Stimulated activated CD4-positive, alpha-beta T cell treated with anti-CD3 and anti-CD28 coated beads, TNF-alpha, amount 100 ng/mL, for 4 hours (primary cell): ENCODE data around the gene PLPP6.

ENCODE experiments used
- DNase-seq, 3 experiments: peaks; one replicate each; pipeline ENCODE4 v3.0.0-alpha.2; 2020; ENCODE audit warnings: low read depth in 3 of 3

PLPP6 gene

DNA sequence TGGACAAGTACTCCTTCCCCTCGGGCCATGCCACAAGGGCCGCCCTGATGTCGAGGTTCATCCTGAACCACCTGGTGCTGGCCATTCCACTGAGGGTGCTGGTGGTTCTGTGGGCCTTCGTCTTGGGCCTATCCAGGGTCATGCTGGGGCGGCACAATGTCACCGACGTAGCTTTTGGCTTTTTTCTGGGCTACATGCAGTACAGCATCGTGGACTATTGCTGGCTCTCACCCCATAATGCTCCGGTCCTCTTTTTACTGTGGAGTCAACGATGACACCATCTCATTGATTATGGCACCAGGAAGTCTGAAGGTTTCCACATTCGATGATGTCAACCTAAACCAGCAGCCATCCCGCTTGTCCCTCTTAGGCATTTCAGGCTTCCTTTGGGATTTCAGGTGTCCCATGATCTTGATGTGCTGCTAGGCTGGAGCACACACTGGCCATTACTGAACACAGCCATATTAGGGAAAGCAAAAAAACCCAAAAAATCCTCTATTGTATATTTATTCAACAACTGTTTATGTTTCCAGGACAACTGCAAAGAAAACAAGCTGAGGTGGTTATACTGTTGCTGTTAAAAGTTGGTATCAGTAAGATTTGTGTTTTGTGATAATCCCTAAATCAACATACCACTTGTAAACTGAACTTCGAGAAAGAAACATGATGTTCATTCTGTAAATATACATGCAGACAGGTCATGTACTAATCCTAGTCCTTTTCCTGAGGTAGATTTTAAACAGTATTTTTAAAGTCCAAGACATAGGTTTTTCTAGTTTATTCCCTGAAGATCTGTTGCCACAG is 1.1 kb downstream of the PLPP6 start:
- DNase-seq, result no peak

DNA sequence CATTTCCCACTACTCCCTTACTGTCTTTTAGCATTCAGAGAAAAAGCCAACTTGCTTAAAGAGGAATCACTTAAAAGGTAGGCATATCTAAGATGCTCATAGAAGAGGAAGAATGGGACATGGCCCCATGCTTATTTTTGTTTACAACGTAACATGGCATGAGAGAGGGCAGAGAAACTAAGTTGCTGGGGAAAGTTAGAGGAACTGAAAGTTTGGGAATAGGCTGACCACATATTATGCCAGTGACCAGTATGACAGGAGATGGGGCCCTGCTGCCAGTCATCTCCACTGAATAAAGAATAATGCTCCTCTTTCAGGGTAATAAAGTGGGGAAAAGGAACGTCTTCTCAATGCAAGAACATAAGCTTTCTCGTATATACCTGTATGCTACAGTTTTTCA is 1.9 kb downstream of the PLPP6 start:
- no peak for DNase-seq

DNA sequence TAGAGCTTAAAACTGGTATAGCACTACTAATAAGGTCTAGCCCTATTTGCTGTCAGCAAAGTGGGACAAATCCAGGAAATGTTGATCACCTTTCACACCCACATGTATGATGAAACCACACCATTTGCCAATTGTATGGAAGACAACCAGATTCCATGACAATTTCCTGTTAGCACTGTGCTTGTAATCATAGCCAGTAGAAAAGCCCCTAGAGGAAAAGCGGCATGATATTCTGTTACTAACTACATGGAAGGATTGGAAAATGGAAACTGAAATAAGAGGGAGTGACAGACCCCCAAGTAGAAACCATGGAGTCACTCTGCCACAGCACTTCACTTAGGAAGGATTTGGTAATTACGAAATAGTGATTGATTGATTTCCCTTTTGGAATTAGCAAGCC is 3.3 kb downstream of the PLPP6 start:
- no peak for DNase-seq

DNA sequence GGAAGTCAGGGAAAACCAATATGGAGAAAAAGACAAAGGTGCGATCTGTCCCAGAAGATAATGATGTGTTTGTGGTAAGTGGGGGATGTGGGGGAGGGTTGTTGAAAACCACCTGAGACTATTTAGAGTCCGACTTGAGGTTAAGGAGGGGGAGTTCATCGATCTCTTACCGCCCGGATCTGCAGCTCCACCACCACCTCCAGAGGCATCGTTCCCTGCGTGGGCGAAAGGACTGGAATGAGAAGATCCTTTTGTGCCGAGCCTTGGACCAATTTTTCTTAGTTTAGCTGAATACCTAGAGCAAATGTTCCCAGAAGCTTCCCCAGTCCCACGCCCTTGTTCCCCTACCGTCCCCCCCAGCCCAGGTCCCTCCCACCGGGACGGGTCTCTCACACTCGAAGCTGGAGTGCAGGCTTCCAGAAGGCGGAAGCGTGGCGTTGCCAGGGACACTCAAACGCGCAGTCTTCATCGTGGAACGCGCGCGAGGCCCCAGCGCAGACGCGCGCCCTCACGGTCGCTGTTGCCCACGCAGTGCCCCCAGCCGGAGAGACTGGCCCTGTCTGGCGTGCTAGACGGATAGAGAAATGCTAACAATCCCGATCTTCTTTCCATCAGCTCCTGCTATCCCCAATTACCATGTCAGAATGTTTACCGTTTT is 4.1 kb downstream of the PLPP6 start, which contains the start of gene SPATA6L:
Gene SPATA6L (minus strand): TSS at position 439 of the 658 bp plus-strand sequence. CDS start 230 bp downstream, at position 209.
- DNase-seq, result peak in 1 of 3 experiments; percentile 11

DNA sequence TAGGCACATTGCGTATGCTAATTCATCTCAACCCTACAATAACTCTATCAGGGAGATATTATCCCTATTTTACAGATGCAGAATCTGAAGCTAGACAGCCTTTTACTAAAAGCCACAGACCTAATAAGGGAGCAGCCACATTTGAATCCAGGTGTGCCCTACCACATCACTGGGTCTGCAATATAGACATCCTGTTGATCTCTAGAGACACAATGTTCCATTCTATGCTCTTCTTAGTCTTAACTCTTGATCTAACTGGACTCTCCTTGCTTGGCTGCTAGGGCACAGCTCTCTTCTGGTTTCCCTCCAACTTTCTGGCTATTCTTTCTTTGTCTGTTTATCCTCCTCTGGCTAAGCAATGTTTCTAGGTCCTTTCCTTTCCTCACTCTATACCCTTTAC is 5.6 kb downstream of the PLPP6 start:
- DNase-seq, result no peak

DNA sequence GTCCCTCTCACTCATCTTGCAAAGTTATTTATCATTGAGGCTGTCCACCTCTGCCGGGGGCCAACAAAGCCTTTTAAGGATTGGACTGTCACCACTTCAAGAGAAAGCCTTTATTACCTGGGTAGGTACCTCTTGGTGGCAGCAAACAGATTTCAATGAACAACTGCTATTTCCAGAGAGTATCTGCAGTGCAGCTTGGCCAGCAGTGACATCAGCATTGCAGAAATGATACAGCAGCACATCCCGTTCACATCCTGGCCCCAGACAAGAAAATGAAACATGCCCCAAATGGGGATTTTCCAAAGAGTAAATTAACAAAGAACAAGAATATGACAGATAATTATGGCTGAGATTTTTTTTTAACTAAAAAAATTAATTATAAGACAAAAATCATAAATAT is 6.5 kb downstream of the PLPP6 start:
- DNase-seq, result no peak

DNA sequence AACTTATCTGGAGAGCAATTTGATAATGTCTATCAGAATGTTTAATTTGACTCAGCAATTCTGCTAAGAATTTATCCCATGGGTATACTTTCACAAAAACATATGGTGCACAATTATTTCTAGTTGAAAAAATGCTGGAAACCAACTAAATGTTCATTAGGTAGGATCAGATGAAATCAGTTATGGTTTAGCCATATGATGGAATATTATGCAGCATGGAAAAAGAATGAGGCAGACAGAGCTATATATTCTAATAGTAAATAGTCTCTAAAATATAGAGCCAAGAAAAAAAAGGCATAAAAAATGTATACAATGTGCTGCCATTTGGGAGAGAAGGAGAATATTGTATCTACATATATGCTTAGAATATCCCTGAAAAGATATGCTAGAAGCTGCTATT is 7.8 kb downstream of the PLPP6 start:
- DNase-seq, result no peak

DNA sequence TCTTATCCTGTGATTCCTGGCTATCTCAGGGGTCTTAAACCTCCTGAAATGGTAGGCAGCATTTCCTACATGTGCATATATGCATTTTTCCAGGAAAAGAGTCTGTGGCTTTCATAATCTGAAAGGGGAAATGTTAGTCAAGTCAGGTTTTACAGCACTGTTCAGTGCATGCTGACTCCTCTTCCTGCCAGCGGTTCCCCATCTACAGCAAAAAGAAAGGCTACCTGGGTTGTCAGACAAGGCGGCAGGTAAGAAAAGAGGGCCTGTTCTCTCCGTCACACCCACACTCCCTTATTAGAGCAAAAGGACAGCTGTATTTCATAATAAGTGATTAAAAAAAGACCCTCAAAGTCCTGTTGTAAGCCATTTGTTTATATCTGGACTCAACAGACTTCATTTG is 8.5 kb downstream of the PLPP6 start:
- no peak for DNase-seq

DNA sequence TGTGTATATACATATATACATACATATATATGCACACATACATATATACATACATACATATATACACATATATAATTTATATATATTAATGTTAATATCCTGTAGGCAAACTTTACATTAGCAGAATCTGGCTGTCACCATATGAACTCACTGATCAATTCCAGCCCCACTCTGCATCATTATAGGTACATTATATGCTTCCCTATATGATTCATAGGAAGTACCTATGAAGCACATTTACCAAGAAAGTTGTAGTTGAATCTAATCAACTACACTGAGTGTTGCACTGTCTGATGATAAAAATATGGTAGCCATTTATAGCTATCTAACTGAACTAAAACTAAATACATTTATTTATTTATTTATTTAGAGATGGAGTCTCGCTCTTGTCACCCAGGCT is 9.6 kb downstream of the PLPP6 start:
- DNase-seq, result no peak

DNA sequence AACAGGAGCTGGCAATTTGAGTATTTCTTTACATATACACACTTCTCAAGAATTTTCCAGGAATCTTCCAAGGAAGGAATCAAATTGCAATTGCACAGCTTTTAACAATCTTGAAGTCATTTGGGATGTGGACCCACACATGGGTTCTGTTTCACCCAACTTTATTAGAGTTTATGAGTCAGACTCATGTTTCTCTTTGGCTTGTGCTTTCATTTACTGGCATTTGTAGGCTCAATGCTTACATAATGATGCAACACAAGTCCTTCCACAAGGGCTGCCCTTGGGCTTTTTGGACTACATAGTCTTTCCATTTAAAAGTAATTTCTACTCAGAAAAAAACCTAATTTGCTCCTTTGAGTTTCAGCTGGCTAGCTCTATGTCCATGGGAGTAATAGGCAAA is 12.7 kb downstream of the PLPP6 start:
- no peak for DNase-seq

DNA sequence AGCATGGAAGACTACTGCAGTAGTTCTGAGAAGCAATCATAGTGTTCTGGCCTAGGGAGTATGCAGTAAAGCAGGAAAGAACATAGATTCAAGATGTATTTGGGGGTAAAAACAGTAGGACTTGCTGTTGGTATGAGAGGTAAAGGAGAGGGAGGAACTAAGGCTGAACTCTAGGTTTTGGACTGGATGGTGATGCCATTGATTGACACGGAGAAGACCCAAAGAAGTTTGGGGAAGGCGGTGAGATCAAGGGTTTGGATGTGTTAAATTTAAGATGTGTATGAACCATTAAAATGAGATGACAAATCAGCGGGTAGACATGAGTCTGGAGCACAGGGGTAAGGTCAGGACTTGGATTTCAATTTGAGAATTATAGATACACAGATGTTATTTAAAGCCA is 15.3 kb downstream of the PLPP6 start:
- no peak for DNase-seq

DNA sequence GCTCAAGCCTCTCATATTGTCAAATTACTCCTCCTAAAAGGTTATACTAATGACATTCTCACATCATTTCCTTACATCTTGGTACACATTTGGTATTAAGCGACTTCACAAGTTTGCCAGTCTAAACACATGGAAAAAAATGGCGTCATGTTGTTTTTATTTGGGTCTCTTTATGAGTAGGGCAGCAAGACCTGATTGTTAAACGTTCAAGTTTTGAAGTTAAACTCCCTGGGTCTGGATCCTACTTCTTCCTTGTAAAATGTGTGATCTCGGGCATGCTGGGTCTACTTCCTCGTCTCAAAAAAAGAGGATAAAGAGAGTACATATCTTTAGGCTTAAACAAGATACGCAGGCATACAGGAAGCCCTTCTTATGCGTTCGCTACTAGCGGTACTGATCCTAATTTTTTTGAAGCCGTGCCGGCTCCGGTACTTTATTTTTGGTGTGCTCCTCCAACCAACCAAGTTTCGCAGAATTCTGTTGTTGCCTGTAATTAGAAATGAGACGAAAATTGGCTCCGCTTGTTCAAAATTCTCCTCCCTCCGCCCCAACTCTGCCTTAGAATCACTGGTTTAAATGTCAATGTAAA is 16.7 kb downstream of the PLPP6 start:
- DNase-seq, result no peak

DNA sequence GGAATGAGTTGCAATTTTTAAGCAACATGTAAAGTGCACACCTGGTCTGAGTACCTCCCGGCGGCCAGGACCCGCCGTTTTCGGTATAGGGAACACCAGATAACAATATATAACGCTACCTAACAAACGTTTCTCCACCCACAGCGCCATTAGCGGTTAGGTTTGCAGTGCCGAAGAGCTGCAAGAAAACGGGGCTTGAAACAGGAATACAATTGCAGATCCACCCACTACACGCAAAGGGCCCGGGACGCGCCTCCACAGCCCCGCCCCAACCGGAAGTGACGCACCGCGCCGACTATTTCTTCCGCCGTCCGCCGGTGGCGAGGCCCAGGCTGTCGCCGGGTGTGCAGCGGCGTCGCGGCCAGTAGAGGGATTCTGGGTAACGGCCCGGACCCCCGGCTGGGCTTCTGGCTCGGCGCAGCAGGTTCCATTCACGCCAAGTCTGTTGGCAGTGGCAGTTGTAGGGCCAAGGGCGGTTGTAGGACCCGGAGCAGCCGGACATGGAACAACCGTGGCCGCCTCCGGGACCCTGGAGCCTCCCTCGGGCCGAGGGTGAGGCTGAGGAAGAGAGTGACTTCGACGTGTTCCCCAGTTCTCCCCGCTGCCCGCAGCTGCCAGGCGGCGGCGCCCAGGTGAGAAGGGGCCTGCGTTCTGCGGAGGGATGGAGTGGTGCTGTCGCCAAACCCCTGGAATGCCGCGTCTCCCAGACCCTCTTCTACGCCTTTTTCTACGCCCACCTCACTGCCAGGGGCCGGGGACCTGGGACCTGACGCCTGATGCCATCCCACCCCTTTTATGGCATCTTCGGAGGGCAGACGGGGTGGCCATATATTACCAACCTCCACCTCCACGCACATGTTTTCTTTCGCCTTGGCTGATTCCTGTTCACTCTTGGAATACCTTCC is 17.4 kb downstream of the PLPP6 start, which contains the start of gene CDC37L1:
Gene CDC37L1 (plus strand): TSS at position 302 of the 905 bp plus-strand sequence. CDS start 199 bp downstream, at position 501.
- DNase-seq, result peak; percentile 96 to 99 (median 98)

DNA sequence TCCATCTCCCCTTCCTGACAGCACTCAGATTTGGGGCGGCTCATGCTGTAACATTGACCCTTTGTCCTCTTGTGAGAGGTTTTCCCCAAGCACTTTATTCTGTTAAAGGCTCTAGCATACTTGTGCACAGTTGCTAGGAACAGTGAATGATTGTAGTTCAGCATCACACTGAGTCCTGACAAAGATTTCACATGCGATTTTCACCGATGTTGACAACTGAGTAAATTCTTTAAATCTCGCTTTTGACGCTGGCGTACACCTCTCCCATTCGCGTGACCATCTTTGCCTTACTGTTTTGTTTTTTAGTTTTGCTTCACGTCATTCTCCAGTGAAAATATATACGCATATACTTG is 18.1 kb downstream of the PLPP6 start:
- no peak for DNase-seq

DNA sequence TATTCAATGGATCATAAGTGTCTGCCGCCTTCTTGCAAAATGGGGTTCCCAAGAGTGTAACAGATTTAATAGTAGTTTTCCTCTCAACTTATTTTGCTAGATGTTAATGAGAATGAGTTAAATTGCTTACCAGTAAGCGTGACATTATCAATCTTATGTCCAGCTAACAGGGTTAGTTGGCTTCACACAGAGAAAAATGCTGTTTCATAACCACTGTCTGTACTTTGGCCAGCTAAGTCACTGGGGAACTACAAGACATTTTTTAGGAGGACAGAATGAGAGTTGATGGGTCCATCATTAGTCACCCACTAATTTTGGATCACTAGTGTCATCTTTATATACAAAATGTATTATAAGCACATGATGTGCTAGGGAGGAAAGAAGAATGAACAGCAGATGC is 18.7 kb downstream of the PLPP6 start:
- no peak for DNase-seq

DNA sequence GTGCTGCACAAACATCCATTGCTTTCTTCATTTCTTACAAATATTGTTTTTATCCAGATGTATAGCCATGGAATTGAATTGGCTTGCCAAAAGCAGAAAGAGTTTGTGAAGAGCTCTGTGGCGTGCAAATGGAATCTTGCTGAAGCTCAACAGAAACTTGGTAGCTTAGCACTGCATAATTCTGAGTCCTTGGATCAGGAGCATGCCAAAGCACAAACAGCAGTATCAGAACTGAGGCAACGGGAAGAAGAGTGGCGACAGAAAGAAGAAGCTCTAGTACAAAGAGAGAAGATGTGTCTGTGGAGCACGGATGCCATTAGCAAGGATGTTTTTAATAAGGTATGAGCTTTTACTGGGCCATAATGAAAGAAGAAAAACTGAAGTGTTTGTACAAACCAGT is 22.7 kb downstream of the PLPP6 start:
- DNase-seq, result no peak

DNA sequence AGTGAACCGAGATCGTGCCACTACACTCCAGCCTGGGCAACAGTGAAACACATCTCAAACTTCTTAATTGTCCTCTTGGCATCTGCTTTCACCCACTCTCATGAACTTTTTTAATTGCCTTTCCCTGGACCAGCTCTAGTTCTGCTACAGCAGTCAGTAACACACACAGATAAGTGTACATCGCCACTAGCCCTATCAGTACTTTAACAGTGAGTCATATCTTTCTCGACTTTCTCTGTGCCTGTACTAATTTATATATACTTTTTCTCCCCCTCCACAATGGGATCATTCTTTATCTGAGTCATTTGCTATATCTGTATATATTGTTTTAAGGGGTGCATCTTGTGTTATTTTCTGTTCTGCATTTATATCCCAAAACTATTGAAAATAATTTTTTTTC is 24.0 kb downstream of the PLPP6 start:
- no peak for DNase-seq

DNA sequence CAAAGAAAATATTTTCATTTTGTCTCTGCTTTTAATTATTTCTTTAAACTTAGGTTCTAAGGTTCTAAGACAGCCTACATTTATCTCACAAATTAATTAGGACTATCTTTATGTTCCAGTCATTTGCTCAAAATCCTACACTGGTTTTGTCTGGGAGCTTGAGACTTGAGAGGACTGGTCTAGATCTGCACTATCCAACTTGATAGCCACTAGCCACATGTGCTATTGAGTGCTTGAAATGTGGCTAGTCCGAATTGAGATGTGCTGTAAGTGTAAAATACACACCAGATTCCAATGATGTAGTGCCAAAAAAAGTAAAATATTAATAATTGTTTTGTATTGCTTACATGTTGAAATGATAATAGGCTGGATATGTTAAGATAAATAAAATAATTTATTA is 24.5 kb downstream of the PLPP6 start:
- DNase-seq, result no peak

DNA sequence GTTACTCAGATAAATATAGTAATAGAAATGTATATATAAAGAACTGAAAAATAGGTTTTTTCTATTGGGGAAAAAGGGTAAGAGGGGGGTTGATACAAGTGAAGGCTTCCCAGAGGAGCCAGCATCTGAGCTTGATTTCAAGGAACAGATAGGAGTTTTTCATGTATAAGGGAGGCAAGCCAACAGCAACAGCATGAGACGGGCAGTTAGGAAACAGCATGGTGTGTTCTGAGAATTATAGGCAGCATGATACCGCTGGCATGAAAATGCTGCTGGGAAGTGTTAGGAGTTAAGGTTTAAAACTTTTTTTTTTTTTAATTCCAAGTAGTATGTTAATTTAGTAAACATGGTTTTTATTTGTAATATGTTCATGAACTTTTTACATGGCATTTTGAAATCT is 26.9 kb downstream of the PLPP6 start:
- DNase-seq, result no peak

DNA sequence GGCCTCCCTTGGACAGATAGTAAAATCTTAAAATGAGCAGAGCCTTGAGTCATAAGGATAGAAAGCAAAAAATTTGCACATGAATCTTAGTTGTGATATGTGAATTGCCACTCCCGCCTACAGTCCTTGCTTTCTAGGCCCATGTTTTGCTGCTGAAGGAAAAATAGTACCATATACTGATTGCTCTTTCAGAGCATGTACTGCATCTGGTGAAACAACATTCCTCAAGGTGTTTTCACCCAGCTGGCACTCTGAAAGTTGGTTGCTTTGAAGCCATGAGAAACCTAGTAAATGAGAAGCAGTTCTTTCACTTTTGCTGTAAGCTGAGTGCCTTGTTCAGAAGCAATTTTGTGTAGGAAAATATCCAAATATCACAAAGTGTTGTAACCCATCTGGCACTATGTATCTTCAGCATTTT is 27.6 kb downstream of the PLPP6 start:
- no peak for DNase-seq

DNA sequence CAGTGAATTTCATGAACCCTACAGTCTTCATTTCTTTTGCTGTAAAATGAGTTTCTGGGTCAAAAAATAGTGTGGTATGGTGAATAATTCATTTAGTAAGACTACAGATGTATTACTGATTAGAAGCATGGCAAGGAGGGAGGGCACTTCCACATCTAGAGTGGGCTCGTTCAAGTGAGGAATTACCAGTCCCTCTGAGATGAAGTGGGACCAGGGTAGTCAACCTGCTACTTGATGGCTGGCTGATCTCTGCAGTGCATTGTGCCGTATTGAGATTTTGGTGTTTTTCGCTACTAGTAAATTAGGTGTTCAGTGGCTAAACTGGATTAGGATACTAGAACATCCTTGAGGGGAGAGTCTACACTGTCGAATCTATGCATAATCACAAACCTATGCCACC is 28.1 kb downstream of the PLPP6 start:
- DNase-seq, result no peak

DNA sequence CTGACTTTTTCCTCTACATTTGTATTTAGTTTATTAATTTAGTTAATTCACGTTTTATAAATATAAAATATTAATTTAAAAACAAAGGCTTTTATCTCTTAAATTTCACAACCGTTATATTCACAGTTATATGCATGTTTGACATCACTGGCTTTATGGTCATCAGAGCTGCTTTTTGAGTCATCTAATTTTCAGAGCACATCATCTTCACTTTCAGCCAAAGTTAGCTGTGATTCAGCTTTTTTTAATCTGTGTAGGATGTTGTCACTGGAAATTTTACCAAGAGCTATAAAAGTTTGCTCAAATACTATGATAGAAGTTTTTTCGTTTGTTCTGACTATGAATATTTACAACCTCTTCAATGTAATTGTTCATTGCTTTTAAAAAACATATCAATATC is 29.7 kb downstream of the PLPP6 start:
- no peak for DNase-seq
